Measurements from ENCODE around the gene KIF3A. TPM values are rescaled to one million over a fixed set of nuclear protein-coding genes. Genes with fewer than 3 reads are reported as not detected.

KIF3A gene
- 5.1 and 5.2 TPM in 2 replicates for polyA plus RNA-seq (2012; rRNA removed)
- 6.2 and 9.3 TPM in 2 replicates for polyA plus RNA-seq (2012; cell fraction: cytosol; rRNA removed)
- polyA plus RNA-seq (2012; cell fraction: nucleus; rRNA removed): 7.2 and 11.8 TPM in 2 replicates

DNA sequence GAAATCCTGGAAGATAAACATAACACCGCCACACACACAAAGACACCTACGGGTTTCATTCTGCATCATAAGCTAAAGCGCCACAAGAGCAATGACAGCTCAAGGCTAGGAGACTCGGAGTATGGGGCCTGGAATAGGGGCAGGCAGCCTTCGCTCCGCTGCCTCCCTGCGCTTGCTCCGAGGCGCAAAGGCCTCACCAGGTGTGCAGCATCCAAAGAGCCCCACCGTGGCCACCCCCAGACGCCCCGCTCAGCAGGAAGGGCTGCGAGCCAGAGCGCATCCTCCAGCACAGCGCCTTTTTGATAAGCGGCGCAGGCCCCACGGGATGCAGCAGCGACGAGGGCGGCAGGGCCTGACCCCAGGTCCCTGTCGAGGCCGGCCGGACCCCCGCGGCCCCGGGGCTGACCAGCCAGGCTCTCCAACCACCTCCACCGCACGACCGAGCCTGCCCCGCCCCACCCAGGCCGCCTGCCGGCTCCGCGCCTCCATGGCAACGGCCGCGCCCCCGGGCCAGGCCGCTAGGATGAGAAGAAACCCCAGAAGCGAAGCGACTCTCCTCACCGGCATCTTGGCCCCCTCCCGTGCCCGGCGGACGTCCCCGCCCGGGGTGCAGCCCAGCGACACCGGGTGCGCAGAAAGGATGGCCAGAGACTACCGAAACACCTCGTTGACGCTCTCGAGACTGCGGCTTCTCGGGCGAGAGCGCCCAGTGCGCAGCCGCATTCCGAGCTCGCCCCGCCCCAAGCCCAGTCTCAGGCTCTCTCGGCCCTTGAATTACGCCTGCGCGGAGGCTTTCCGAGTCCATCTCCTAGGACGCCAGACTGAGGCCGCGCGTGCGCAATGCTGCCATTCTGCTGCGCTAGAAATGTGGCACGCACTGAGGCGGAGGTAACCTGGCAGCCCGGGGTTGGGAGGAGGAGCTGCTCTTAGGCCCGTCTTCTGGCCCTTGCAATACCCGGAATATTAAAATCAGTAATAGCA is at the start of gene KIF3A:
Gene KIF3A (minus strand): TSS at position 694 of the 981 bp plus-strand sequence. CDS start 127 bp downstream, at position 567.
- Histone ChIP-seq H2AFZ (ENCODE audit: low read depth) (peak within 1 kb of the TSS; percentile 89), H3K9ac (peak within 1 kb of the TSS; percentile 74), H3K27me3 (ENCODE audit: insufficient read depth) (no peaks in the 10 kb centered on the region), H3F3A (replicated peaks; ENCODE audit: insufficient read depth) (no peaks in the 10 kb centered on the region), H3K27ac (ENCODE audit: low read depth in 2 of 2, low read length in 1 of 2) (peak within 1 kb of the TSS; percentile 53 to 83; a peak in 3 of 4 replicates), H3K4me1 (ENCODE audit: control insufficient read depth in 1 of 2, insufficient read depth in 2 of 2, low read depth in 1 of 2, low read length in 1 of 2) (peaks cover 3 to 6% of the 10 kb centered on the region in 2 experiments; a peak in 2 of 4 replicates), H4K20me1 (ENCODE audit: insufficient read depth) (peaks cover 5% of the 10 kb centered on the region), H3K79me2 (ENCODE audit: insufficient read depth) (peaks cover 37% of the 10 kb centered on the region; the same call in 1 of the 2 replicates), H3K4me2 (peak within 1 kb of the TSS; percentile 89), H3K4me3 (ENCODE audit: low read depth in 2 of 2, low read length in 1 of 2) (peak within 1 kb of the TSS; percentile 88 to 89), H3K9me2 (no peaks in the 10 kb centered on the region), H3K9me3 (no peaks in the 10 kb centered on the region), H3K36me3 (replicated peaks in 1 of 2; ENCODE audit: control insufficient read depth in 1 of 2, insufficient read depth in 2 of 2, low read length in 1 of 2) (peaks cover 4 to 10% of the 10 kb centered on the region in 2 experiments)
- under 1% methylated on average over 25 of the region's 81 CpGs for WGBS (ENCODE audit: low lambda C conversion rate)
- ChIA-PET CTCF (interaction anchor here (0.6 to 1.8 kb wide), 10 partner anchors 9 to 236 kb away, joined by 3 to 7 read pairs (median 4); partner anchors contain the start of genes CCNI2, GDF9 and UQCRQ), POLR2A (interaction anchor here (1.1 kb wide), 1 partner anchor 19 kb away, joined by 4 read pairs; no protein-coding TSS in a partner anchor)
- TF ChIP-seq NRF1 (IDR thresholded peaks at IDR 0.05; ENCODE audit: low read depth, low read length): peak; percentile 95
- TF ChIP-seq, protein P1, sequence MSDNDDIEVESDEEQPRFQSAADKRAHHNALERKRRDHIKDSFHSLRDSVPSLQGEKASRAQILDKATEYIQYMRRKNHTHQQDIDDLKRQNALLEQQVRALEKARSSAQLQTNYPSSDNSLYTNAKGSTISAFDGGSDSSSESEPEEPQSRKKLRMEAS (IDR thresholded peaks at IDR 0.05; ENCODE audit: low read depth): peak; percentile 30; the same call in 1 of the 2 replicates
- TF ChIP-seq SIN3A (IDR thresholded peaks at IDR 0.05; ENCODE audit: borderline replicate concordance, low read depth, low read length): peak; percentile 29; the same call in 1 of the 2 replicates
- peak; percentile 54; the same call in 1 of the 2 replicates for TF ChIP-seq TAF1 (IDR thresholded peaks at IDR 0.05; ENCODE audit: borderline replicate concordance, low read depth, low read length)
- TF ChIP-seq, protein P2, sequence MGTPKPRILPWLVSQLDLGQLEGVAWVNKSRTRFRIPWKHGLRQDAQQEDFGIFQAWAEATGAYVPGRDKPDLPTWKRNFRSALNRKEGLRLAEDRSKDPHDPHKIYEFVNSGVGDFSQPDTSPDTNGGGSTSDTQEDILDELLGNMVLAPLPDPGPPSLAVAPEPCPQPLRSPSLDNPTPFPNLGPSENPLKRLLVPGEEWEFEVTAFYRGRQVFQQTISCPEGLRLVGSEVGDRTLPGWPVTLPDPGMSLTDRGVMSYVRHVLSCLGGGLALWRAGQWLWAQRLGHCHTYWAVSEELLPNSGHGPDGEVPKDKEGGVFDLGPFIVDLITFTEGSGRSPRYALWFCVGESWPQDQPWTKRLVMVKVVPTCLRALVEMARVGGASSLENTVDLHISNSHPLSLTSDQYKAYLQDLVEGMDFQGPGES (IDR thresholded peaks at IDR 0.05; ENCODE audit: low read depth, low read length): no peak
- no peak for TF ChIP-seq NFIC (IDR thresholded peaks at IDR 0.05; ENCODE audit: borderline replicate concordance)
- TF ChIP-seq MXI1 (IDR thresholded peaks at IDR 0.05; ENCODE audit: low read depth, low read length): peak; percentile 38
- TF ChIP-seq ELF1 (IDR thresholded peaks at IDR 0.05): no peak
- peak; percentile 83 for TF ChIP-seq POLR2AphosphoS5 (IDR thresholded peaks at IDR 0.05; ENCODE audit: low read depth, low read length)
- TF ChIP-seq FOXJ3 (CRISPR knock-in tag; IDR thresholded peaks at IDR 0.05): no peak
- TF ChIP-seq, protein P3, sequence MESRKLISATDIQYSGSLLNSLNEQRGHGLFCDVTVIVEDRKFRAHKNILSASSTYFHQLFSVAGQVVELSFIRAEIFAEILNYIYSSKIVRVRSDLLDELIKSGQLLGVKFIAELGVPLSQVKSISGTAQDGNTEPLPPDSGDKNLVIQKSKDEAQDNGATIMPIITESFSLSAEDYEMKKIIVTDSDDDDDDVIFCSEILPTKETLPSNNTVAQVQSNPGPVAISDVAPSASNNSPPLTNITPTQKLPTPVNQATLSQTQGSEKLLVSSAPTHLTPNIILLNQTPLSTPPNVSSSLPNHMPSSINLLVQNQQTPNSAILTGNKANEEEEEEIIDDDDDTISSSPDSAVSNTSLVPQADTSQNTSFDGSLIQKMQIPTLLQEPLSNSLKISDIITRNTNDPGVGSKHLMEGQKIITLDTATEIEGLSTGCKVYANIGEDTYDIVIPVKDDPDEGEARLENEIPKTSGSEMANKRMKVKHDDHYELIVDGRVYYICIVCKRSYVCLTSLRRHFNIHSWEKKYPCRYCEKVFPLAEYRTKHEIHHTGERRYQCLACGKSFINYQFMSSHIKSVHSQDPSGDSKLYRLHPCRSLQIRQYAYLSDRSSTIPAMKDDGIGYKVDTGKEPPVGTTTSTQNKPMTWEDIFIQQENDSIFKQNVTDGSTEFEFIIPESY (IDR thresholded peaks at IDR 0.05; ENCODE audit: borderline replicate concordance, low read depth): 0 out of 2 replicates have a peak, but pooled peaks have one; percentile 54
- TF ChIP-seq GABPA (IDR thresholded peaks at IDR 0.05; ENCODE audit: low read depth): no peak
- TF ChIP-seq RXRA (IDR thresholded peaks at IDR 0.05; ENCODE audit: borderline replicate concordance, low read depth): no peak
- TF ChIP-seq, protein P4, sequence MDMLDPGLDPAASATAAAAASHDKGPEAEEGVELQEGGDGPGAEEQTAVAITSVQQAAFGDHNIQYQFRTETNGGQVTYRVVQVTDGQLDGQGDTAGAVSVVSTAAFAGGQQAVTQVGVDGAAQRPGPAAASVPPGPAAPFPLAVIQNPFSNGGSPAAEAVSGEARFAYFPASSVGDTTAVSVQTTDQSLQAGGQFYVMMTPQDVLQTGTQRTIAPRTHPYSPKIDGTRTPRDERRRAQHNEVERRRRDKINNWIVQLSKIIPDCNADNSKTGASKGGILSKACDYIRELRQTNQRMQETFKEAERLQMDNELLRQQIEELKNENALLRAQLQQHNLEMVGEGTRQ (IDR thresholded peaks at IDR 0.05; ENCODE audit: borderline replicate concordance, low read depth, low read length): no peak
- DNase-seq: peak; percentile 100

Measured in SK-N-SH (cell line).